ENCODE results near the gene PRKCZ.

The PRKCZ gene

DNA sequence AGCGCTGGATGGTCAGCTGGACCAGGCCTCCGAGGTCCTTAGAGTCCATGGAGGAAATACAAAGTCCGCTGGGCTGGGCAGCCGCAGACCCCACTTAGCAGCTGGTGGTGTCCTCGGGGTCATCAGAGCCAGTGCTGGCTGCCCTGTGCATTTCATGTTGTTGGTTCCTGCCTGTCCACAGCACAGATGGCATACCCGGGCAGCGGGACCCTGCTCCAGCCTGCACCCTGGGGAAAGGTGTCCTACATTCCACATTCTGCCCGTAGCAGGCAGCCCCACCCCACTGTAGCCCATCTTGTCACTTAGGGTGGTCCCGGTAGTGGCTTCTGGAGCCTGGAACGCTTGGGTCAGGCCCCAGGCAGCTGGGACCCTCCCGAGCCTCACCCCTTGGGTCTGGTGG is 19.8 kb downstream of the PRKCZ start:
- no peak for DNase-seq

DNA sequence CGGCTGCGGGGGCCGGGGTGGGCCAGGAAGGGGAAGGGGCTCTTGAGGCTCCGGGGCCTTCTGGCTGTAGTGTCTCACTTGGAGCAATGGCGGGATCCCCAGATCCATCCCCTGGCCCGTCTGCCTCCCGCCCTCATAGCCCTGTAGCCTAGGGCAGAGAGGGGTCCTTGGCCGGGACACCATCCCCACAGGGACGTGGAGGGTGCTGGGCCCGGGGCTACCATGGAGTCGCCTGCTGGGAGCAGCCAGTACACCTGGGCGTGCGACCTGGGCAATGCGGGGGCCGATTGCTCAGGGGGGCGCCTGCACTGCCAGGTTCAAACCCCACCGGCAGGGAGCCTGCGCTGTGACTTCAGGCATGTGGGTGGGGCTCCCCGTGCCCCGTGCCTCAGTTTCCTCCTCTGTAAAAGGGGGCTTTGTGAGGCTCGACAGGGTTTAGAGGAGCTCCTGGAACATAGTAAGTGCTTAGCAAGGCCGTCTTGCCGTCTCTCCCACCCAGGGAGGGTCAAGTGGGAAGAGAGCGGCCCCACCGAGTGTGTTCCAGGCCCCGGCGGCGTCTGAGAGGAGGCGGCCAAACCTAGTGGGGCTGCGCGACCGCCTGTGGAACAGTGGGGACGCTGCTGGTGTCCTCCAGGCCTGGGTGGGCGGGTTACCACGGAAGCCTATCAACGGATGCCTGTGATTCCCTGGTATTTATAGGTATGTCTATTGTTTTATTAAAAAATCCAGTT is 20.8 kb downstream of the PRKCZ start:
- no peak for DNase-seq

DNA sequence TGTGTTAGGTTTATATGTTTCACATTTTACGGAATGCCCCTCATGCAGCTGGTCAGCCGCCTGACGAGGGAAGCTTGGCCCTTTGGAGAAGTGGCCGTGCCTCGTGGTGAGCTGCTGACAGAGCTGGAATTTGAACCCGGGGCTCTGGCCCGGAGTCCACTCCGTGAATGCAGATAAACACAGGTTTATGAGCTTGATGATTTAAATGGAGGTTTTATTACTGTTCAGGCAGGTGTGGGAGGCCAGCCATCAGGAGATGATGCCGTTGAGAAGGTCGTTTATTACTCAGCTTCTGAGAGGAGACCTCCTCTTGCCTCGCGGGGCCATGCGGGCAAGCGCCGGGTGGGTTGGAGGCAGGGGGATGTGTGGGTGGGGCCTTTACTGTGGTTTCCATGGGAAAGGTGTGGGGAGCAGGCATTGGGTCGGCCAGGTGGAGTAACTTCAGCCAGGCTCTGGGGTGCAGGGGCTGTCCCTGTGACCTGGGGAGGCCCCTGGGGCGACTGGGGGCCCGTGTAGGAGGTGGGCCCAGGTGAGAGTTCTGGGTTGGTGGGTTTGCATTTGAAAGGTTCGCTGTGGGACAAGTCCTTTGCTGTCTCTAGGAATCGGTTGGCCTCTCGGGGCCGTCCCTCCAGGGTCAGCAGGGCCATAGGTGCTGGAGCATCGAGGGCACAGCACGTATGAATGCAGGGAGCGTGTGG is 22.0 kb downstream of the PRKCZ start:
- DNase-seq = no peak

GRCh38 chr1:2072891-2073290 is 22.7 kb downstream of the PRKCZ start:
- no peak for DNase-seq

- DNase-seq = no peak
Observed at GRCh38 chr1:2073382-2074230, 23.4 kb downstream of the PRKCZ start.

- DNase-seq = no peak
Observed at GRCh38 chr1:2074396-2074795, 24.2 kb downstream of the PRKCZ start.

DNA sequence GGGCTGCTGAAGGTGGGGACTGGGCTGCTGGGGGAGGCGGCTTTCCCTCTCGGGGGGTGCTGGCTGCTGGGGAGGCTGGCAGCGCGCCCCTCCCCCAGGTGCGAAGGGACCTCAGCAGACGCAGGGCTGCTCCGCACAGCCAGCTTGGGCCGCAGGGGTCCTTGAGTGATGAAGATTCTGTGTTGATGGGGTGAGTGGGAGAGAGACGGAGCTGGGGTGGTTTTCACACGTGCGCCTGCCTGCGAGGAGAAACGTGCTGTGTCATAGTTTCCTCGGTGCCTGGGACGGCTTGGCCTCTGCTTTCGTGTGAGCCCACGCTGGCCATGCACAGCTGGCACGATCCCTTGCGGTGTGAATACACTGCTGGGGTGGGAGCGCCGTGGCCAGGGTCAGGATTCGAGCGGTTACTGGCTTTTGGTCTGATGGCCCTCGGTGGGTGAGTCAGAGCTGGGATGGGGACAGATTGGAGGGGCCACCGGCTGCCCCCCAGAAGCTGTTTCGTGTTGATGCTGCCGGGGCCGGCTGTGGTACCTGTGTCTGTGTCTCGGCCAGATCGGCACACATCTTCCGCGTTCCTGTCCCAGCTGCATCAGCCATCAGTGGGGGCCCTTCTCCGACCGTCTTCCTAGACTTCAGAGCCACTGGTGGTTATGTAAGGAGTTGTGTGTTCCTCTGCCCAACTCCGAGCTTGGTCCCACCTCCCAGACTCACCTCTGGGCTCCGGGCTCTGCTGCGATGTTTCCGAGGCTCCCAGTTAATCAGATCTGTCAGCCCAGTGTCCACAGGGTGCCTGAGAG is 24.9 kb downstream of the PRKCZ start:
- no peak for DNase-seq

- DNase-seq = no peak
Observed at GRCh38 chr1:2076826-2077225, 26.6 kb downstream of the PRKCZ start.

DNA sequence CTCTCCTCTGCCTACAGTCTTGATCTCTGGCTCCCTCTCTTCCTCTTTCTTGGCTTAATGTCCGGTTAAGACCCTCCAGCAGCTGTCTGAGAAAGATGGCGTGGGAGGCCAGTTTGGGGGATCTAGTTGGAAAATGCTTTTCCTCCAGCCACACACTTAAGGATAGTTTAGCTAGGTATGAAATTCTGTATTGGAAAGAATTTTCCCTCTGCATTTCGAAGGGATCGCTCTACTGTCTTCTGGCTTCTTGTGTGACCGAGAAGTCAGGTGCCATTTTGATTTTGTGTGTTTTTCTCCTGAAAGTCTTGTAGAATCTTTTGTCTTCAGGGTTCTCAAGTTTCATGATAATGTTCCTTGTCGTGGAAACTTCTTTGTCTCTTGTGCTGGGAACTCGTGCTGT is 28.0 kb downstream of the PRKCZ start:
- DNase-seq = no peak

GRCh38 chr1:2079396-2080085 is 29.3 kb downstream of the PRKCZ start:
- no peak for DNase-seq

GRCh38 chr1:2080140-2080539 is 29.9 kb downstream of the PRKCZ start:
- no peak for DNase-seq

- DNase-seq = no peak
Observed at GRCh38 chr1:2080884-2081283, 30.7 kb downstream of the PRKCZ start.

- DNase-seq = no peak
Observed at GRCh38 chr1:2081326-2081885, 31.2 kb downstream of the PRKCZ start.

GRCh38 chr1:2082064-2082463 is 31.9 kb downstream of the PRKCZ start:
- no peak for DNase-seq

GRCh38 chr1:2083666-2084065 is 33.5 kb downstream of the PRKCZ start:
- no peak for DNase-seq

- DNase-seq = no peak
Observed at GRCh38 chr1:2084306-2084705, 34.1 kb downstream of the PRKCZ start.

- no peak for DNase-seq
Observed at GRCh38 chr1:2085080-2085479, 34.9 kb downstream of the PRKCZ start.

DNA sequence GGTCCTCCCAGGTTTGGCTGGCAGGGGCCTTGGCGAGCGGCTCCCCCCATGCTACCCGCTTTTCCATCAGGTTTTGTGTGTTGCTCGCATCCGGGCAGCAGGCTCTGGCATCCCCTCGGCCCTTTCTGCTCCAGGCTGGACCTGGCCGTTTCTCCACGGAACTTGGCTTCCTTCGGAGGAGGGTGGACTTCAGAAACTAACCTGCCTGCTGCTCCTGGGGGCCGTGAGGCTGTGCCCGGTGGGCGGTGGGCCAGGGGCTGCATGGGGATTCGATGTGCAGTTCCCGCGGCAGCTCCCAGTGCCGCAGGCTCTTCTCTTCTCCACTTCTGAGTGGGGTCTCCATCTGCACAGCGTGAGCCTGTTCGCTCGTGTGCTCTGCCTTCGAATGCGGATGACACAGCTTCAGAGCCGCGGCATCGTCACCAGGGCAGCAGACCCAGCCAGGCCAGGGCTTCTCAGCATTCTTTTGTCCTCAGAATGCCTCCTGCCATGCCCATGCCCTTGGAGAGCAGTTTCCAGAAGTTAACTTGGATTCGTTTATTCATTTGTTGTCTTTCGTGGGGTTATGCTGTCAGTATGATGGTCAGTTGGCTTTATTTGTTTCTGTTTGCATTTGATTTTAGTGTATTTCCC is 36.4 kb downstream of the PRKCZ start:
- no peak for DNase-seq

DNA sequence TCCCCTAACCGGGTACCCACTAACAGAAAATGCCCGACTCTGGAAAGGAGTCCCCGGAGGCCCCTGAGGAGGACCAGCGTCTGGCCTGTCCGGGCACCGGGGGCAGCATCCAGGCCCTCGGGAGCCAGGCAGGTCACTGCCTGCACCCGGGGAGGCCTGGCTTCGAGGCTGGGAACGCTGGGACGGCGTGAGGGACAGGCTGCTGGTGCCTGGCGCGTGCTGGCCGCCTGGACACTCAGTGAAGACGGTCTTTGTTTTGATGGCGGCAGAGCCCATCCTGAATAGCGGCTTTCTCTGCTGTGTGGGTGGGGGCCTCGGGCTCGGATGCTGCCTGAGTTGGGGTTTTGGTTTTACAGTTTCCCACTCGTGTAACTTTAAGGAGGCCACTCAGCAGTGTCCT is 37.6 kb downstream of the PRKCZ start:
- DNase-seq = no peak

DNA sequence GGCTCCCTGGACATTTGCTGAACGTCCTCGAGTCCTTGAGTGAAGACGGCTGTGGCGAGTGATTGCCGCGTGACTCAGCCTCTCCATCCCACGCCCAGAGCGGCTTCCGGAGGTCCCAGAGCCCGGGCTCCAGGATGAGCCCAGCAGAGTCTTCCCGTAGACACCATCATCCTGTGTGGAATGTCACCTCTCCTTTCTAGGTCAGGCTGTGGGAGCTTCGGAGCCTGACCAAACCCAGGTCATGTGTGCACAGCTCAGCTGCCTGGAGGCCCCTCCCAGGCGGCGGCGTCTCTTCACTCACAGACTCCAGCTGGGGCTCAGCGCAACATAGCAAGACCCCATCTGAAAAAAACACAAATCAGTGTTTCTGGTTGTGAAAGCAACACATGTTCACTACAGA is 38.2 kb downstream of the PRKCZ start:
- no peak for DNase-seq

DNA sequence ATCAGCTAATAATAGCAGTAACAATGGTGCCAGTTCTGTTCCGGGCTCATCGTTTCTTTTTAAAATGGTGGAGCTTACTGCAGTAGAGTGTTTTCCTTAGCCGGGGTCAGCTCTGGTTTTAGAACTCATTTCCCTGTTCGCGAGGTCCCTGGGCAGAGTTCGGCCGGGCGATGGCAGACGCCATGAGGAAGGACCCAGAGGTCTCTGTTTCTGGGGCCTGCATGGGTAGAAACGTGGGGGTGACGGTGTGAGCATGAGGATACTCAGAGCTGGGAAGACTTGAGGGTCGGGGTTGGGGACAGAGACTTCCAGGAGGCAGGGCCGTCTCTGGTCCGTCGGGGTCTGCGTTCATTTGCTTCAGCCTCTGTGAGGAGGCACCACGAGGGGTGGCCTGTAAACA is 38.8 kb downstream of the PRKCZ start:
- DNase-seq = no peak

Data from NCI-H446 treated with DMSO at 0.1 percent for 48 hours (cell line).